Activated B cell treated with CpG ODN at 0.5 μM for 24 hours (primary cell): ENCODE results near the gene H2BK1. TPM values are rescaled to one million over a fixed set of nuclear protein-coding genes. Genes with fewer than 3 reads are reported as not detected.

Source experiments
- ATAC-seq: fragments of 200-7000 bp; cut with Tn5 transposase; one replicate; pipeline ENCODE4 v1.10.0; 2021; ENCODE audit warnings: low read depth, mild to moderate bottlenecking, moderate library complexity
- CTCF ChIA-PET: fragments of 350-600 bp; sonication (Branson Sonifier 250); formaldehyde crosslinking; loops from one replicate; lab custom pipeline; 2021; ENCODE audit warnings: antibody characterized with exemption; lab: Charles Lee
- POLR2A ChIA-PET: fragments of 350-600 bp; sonication (Branson Sonifier 250); formaldehyde crosslinking; loops from one replicate; lab custom pipeline; 2021; ENCODE audit warnings: antibody characterized with exemption; lab: Charles Lee
- DNase-seq: peaks from one replicate; pipeline ENCODE4 v3.0.0; 2022
- H3K27ac Mint-ChIP-seq: one replicate; pipeline ENCODE4 v1.8.0; 2020; ENCODE audit warnings: mixed read lengths
- H3K27me3 Mint-ChIP-seq: one replicate; pipeline ENCODE4 v1.8.0; 2021; ENCODE audit warnings: mixed read lengths
- H3K36me3 Mint-ChIP-seq: one replicate; pipeline ENCODE4 v1.8.0; 2021; ENCODE audit warnings: low read depth, mixed read lengths
- H3K4me1 Mint-ChIP-seq: one replicate; pipeline ENCODE4 v1.8.0; 2021; ENCODE audit warnings: mixed read lengths
- H3K4me3 Mint-ChIP-seq: one replicate; pipeline ENCODE4 v1.8.0; 2020; ENCODE audit warnings: mild to moderate bottlenecking, mixed read lengths
- H3K9me3 Mint-ChIP-seq: one replicate; pipeline ENCODE4 v1.8.0; 2020; ENCODE audit warnings: mixed read lengths
- CTCF ChIP-seq: fragments of 200-600 bp; IDR thresholded peaks from one replicate; pipeline ENCODE4 v1.8.0; 2022; ENCODE audit warnings: antibody characterized with exemption, mild to moderate bottlenecking
- intact Hi-C: fragments of 100-400 bp; cut with micrococcal nuclease; formaldehyde crosslinking; loops from one replicate; pipeline ENCODE4 v1.15.1; 2024
- total RNA-seq: library from RNA; stranded (reverse); gene quantifications from 2 replicates; pipeline ENCODE4 v1.2.3, GENCODE V29; 2022

Gene H2BK1
- total RNA-seq, 1 donor from 2014 or later, result 1.8 TPM

GRCh38 chr7:151244841-151245346, 34.6 kb upstream of the H2BK1 start:
- Mint-ChIP-seq H3K27me3 (peaks cover 23% of the 10 kb centered on the region), H3K4me3 (peak overlapping the region; percentile 65), H3K4me1 (peaks cover 51% of the 10 kb centered on the region), H3K36me3 (peaks cover 2% of the 10 kb centered on the region), H3K27ac (no peak overlapping the region), H3K9me3 (no peaks in the 10 kb centered on the region)
- no peak for ATAC-seq
- DNase-seq, result no peak
- TF ChIP-seq CTCF, result no peak
- ChIA-PET POLR2A (interaction anchor here (1.3 to 2.6 kb wide), 2 partner anchors 12 to 18 kb away, joined by 3 to 23 read pairs; partner anchors contain the start of genes ABCF2 and CHPF2), CTCF (interaction anchor here (1.0 to 1.5 kb wide), 7 partner anchors 12 to 1620 kb away, joined by 3 to 11 read pairs (median 3); partner anchors contain the start of genes ABCF2, CHPF2 and NUB1)
- intact Hi-C loops, result loop anchor here (1.0 to 2.0 kb wide), 6 partner anchors 13 to 121 kb away; partner anchors contain the start of genes ABCF2 and CHPF2

- H3K9me3 Mint-ChIP-seq, result no peaks in the 10 kb centered on the region
- peaks cover 5% of the 10 kb centered on the region for H3K36me3 Mint-ChIP-seq
- ATAC-seq, result peak; percentile 15
- no peak for TF ChIP-seq CTCF
- intact Hi-C loops, result loop anchor here (2.0 kb wide), 1 partner anchor 76 kb away; no protein-coding TSS in a partner anchor
- peaks cover 20% of the 10 kb centered on the region for H3K27me3 Mint-ChIP-seq
- ChIA-PET CTCF (interaction anchor here (0.6 to 1.5 kb wide), 13 partner anchors 11 to 1619 kb away, joined by 3 to 11 read pairs (median 3); partner anchors contain the start of genes ABCF2, CHPF2, FASTK and NUB1), POLR2A (interaction anchor here (1.3 to 2.6 kb wide), 2 partner anchors 11 to 17 kb away, joined by 3 to 23 read pairs; partner anchors contain the start of genes ABCF2 and CHPF2)
- no peak for DNase-seq
- H3K4me3 Mint-ChIP-seq, result peak overlapping the region; percentile 69
- H3K27ac Mint-ChIP-seq, result peak overlapping the region; percentile 53
- peaks cover 47% of the 10 kb centered on the region for H3K4me1 Mint-ChIP-seq
Measured at GRCh38 chr7:151244196-151244840, 34.0 kb upstream of the H2BK1 start.

GRCh38 chr7:151243408-151244195, 33.3 kb upstream of the H2BK1 start:
- peak overlapping the region; percentile 53 for H3K27ac Mint-ChIP-seq
- TF ChIP-seq CTCF, result no peak
- peaks cover 10% of the 10 kb centered on the region for H3K36me3 Mint-ChIP-seq
- H3K4me3 Mint-ChIP-seq, result peak overlapping the region; percentile 69
- ChIA-PET CTCF (interaction anchor here (0.6 to 1.5 kb wide), 15 partner anchors 10 to 1619 kb away, joined by 3 to 11 read pairs (median 3); partner anchors contain the start of genes ABCF2, CHPF2, FASTK and NUB1), POLR2A (interaction anchor here (0.5 to 2.6 kb wide), 4 partner anchors 11 to 1707 kb away, joined by 3 to 23 read pairs (median 6); partner anchors contain the start of genes ABCF2 and CHPF2)
- no peak for DNase-seq
- peak; percentile 22 for ATAC-seq
- H3K4me1 Mint-ChIP-seq, result peaks cover 48% of the 10 kb centered on the region
- intact Hi-C loops, result loop anchor here (2.0 kb wide), 1 partner anchor 75 kb away; no protein-coding TSS in a partner anchor
- peaks cover 18% of the 10 kb centered on the region for H3K27me3 Mint-ChIP-seq
- no peaks in the 10 kb centered on the region for H3K9me3 Mint-ChIP-seq

GRCh38 chr7:151243045-151243349, 32.7 kb upstream of the H2BK1 start:
- Mint-ChIP-seq H3K36me3 (peaks cover 11% of the 10 kb centered on the region), H3K27ac (no peak overlapping the region), H3K4me1 (peaks cover 44% of the 10 kb centered on the region), H3K27me3 (peaks cover 15% of the 10 kb centered on the region), H3K9me3 (no peaks in the 10 kb centered on the region), H3K4me3 (peak overlapping the region; percentile 69)
- intact Hi-C loops, result no loop called here
- POLR2A ChIA-PET, result interaction anchor here (0.5 to 2.6 kb wide), 3 partner anchors 10 to 1706 kb away, joined by 3 to 23 read pairs (median 9); partner anchors contain the start of genes ABCF2 and CHPF2
- DNase-seq (no peak), ATAC-seq (no peak)
- no peak for TF ChIP-seq CTCF
- CTCF ChIA-PET, result interaction anchor here (0.9 to 1.5 kb wide), 4 partner anchors 12 to 119 kb away, joined by 3 to 4 read pairs (median 4); partner anchors contain the start of gene ABCF2
